ENCODE measurements around the gene HMHB1. TPM values are rescaled to one million over a fixed set of nuclear protein-coding genes. Genes with fewer than 3 reads are reported as not detected.

HMHB1 gene
- total and polyA plus RNA-seq, 9 of the 15 experiments (the other 6 are each of a cell fraction or from before 2014, with no cell fraction given), result not detected

DNA sequence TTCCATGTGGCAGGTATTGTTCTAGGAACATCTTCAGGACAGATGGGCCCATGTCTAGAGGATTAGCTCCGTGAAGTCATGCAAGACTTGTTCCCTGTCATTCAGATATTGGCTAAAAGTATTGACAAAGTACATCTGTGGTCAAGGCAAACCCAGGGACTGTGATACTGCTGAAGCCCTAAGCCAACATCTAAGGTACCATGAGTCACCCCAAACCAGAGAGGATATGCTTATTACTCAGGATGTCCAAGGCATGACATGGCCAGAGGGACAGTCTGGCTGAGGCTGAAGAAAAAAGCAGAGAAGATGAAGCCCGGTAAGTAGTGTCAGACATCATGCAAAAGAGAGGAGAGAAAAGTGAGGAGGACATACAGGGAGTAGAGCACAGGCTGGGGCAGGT is 31.0 kb downstream of the HMHB1 start (continued):
- TF ChIP-seq, protein P1, sequence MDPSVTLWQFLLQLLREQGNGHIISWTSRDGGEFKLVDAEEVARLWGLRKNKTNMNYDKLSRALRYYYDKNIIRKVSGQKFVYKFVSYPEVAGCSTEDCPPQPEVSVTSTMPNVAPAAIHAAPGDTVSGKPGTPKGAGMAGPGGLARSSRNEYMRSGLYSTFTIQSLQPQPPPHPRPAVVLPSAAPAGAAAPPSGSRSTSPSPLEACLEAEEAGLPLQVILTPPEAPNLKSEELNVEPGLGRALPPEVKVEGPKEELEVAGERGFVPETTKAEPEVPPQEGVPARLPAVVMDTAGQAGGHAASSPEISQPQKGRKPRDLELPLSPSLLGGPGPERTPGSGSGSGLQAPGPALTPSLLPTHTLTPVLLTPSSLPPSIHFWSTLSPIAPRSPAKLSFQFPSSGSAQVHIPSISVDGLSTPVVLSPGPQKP (CRISPR knock-in tag; IDR thresholded peaks at IDR 0.05), result no peak
- no peak for TF ChIP-seq RBFOX2 (IDR thresholded peaks at IDR 0.05; ENCODE audit: low read depth, low read length)
- no peak for TF ChIP-seq ZBTB33 (CRISPR knock-in tag; IDR thresholded peaks at IDR 0.05)
- TF ChIP-seq, protein P2, sequence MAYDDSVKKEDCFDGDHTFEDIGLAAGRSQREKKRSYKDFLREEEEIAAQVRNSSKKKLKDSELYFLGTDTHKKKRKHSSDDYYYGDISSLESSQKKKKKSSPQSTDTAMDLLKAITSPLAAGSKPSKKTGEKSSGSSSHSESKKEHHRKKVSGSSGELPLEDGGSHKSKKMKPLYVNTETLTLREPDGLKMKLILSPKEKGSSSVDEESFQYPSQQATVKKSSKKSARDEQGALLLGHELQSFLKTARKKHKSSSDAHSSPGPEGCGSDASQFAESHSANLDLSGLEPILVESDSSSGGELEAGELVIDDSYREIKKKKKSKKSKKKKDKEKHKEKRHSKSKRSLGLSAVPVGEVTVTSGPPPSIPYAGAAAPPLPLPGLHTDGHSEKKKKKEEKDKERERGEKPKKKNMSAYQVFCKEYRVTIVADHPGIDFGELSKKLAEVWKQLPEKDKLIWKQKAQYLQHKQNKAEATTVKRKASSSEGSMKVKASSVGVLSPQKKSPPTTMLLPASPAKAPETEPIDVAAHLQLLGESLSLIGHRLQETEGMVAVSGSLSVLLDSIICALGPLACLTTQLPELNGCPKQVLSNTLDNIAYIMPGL (CRISPR knock-in tag; IDR thresholded peaks at IDR 0.05), result no peak
- TF ChIP-seq, protein P3, sequence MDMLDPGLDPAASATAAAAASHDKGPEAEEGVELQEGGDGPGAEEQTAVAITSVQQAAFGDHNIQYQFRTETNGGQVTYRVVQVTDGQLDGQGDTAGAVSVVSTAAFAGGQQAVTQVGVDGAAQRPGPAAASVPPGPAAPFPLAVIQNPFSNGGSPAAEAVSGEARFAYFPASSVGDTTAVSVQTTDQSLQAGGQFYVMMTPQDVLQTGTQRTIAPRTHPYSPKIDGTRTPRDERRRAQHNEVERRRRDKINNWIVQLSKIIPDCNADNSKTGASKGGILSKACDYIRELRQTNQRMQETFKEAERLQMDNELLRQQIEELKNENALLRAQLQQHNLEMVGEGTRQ (CRISPR knock-in tag; IDR thresholded peaks at IDR 0.05), result no peak

Measured in K562 (cell line).